GM06990 (cell line): Measurements from ENCODE around the gene SMC1B.

ENCODE experiments used
- DNase-seq: peaks from one replicate; pipeline ENCODE4 v3.0.0-alpha.2; 2011; ENCODE audit not compliant: insufficient read length; ENCODE audit errors: extremely low read depth
- H3K27me3 ChIP-seq: replicated peaks from 2 replicates; pipeline ENCODE4 v1.6.0; 2011; ENCODE audit warnings: low read length; ENCODE audit not compliant: control insufficient read depth, insufficient read depth
- H3K36me3 ChIP-seq: 2 replicates; pipeline ENCODE4 v1.5.1; 2011; ENCODE audit warnings: low read length; ENCODE audit not compliant: control insufficient read depth, insufficient read depth
- H3K4me3 ChIP-seq: replicated peaks from 2 replicates; pipeline ENCODE4 v1.5.1; 2011; ENCODE audit warnings: low read depth, mild to moderate bottlenecking, control low read depth, low read length
- CTCF ChIP-seq: IDR thresholded peaks from 2 replicates; pipeline ENCODE4 v1.5.1; 2011; ENCODE audit warnings: low read length, control low read depth, mild to moderate bottlenecking, inconsistent platforms; ENCODE audit not compliant: insufficient read depth, poor library complexity, severe bottlenecking

The SMC1B gene

DNA sequence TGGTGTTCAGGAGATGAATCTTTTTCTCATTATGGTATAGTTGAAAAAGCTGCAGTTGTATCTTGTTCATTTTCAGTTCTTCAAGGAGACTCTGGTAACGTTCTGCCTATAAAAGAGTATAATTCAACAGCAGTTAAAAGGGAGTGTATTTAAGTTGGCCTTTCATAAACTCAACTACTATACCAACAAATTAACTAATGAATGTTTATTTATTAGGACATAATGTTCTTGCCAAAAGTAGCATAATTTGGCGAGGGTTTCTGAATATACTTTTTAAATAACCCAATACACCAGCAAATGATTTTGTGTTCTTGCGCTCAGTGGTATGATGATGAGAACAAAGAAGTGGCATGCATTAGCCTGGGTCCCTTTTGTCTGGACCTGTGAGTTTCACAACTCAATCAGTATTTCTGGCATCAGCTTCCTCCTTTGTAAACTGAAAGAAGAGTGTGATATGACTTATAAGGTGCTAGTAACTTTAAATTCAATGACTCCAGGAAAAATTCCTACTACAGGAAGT lies 10.9 kb downstream of the SMC1B start:
- Histone ChIP-seq H3K36me3 (no peaks in the 10 kb centered on the region), H3K27me3 (no peaks in the 10 kb centered on the region), H3K4me3 (no peak overlapping the region)
- no peak for TF ChIP-seq CTCF
- DNase-seq, result no peak

- Histone ChIP-seq H3K36me3 (no peaks in the 10 kb centered on the region), H3K4me3 (no peak overlapping the region), H3K27me3 (no peaks in the 10 kb centered on the region)
- TF ChIP-seq CTCF, result no peak
- DNase-seq, result no peak
Observed at GRCh38 chr22:45399712-45400445, 13.5 kb downstream of the SMC1B start.

- TF ChIP-seq CTCF, result no peak
- no peak for DNase-seq
Observed at GRCh38 chr22:45398214-45398613, 15.2 kb downstream of the SMC1B start.

GRCh38 chr22:45397806-45398205 lies 15.6 kb downstream of the SMC1B start:
- peak; percentile 10 for TF ChIP-seq CTCF
- DNase-seq, result no peak
- H3K36me3 ChIP-seq, result no peaks in the 10 kb centered on the region
- no peak overlapping the region for H3K4me3 ChIP-seq
- no peaks in the 10 kb centered on the region for H3K27me3 ChIP-seq

More at GRCh38 chr22:45398214-45398613, 15.2 kb downstream of the SMC1B start:
- Histone ChIP-seq H3K36me3 (no peaks in the 10 kb centered on the region), H3K27me3 (no peaks in the 10 kb centered on the region), H3K4me3 (no peak overlapping the region)

GRCh38 chr22:45389546-45389945 lies 23.9 kb downstream of the SMC1B start:
- no peak overlapping the region for H3K4me3 ChIP-seq
- no peaks in the 10 kb centered on the region for H3K27me3 ChIP-seq
- no peak for TF ChIP-seq CTCF
- no peak for DNase-seq
- no peaks in the 10 kb centered on the region for H3K36me3 ChIP-seq
